Measurements from ENCODE around the gene IL6.
"Not testable (repeated sequence)": the region's sequence is repeated elsewhere in the genome, so short reads cannot be mapped to it uniquely, and the experiment has no call there.

Gene IL6

DNA sequence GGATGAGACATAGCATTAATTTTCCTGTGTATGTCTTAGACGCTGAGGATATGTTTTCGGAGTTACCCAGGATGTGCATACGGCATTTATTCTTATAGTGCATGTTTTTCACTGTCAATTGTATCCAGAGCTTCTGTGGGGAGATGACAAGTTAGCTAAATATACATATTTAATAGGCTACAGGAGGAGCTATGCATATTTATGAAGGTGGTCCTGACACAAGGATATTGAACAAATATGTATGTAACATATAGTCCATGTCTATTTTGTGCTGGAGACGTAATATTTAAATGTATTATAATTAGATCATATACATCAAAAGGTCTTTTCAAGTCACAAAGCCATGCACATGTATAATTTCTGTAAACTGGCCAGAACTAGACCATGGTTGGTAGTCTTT lies 16.0 kb downstream of the IL6 start:
- DNase-seq (ENCODE audit: low spot score in 2 of 2), result no peak
- no peak for ATAC-seq (replicated peaks; ENCODE audit: extremely low read depth, poor library complexity, severe bottlenecking)
- Mint-ChIP-seq H3K27me3 (peaks cover 24% of the 10 kb centered on the region), H3K36me3 (ENCODE audit: insufficient read depth) (peaks cover 1% of the 10 kb centered on the region), H3K9me3 (no peaks in the 10 kb centered on the region), H3K27ac (ENCODE audit: low read depth) (no peak overlapping the region), H3K4me1 (no peaks in the 10 kb centered on the region), H3K4me3 (no peak overlapping the region)

DNA sequence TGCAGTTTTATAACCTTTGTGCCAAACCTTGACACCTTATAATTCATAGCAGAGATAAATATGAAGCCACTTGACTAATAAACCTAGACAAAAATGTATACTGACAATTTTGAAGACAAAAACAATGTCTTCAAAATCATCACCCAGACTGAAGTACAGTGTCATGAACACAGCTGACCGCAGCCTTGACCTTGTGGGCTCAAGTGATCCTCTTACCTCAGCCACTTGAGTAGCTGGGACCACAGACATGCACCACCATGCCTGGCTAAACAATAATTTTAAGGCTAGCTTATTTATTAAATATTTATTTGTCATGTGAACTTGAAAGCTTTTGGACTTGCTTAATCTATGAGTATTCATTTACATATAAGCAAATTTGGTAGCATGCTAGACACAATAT lies 24.3 kb downstream of the IL6 start:
- Mint-ChIP-seq H3K9me3 (no peaks in the 10 kb centered on the region), H3K36me3 (ENCODE audit: insufficient read depth) (no peaks in the 10 kb centered on the region), H3K4me3 (no peak overlapping the region), H3K27ac (ENCODE audit: low read depth) (no peak overlapping the region), H3K27me3 (peaks cover 32% of the 10 kb centered on the region), H3K4me1 (no peaks in the 10 kb centered on the region)
- no peak for DNase-seq (ENCODE audit: low spot score in 2 of 2)
- ATAC-seq (replicated peaks; ENCODE audit: extremely low read depth, poor library complexity, severe bottlenecking), result no peak

DNA sequence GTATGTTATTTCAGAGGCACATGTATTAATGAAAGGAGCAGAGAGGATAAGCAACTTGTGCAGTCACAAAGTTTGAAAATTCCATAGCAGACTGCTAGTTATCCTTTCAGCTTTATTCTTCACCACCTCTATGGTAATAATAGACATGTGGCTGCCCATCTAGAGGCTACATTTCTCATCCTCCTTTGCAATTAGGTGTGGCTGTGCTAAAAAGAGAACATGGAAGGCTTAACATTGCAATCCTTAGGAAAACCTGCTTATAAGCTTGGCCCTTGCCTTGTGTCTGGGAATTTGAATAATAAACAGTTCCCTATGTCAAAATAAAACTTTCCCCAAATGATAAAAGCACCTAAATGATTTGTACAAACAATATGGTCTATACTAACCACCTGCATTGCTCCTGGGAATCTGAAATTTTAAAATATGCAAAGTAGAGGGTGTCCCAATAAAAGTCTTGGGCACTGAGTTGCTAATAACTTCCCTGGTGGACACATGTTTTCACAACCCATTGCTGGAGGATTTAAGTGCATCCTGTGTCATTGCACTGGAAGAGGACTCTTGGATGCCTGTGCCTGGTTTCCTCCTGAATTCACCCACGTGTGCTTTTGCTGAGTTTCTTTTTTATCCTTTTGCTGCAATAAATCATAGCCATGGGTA lies 30.5 kb downstream of the IL6 start:
- Mint-ChIP-seq H3K27me3 (peaks cover 64% of the 10 kb centered on the region), H3K4me3 (no peak overlapping the region), H3K4me1 (no peaks in the 10 kb centered on the region), H3K9me3 (no peaks in the 10 kb centered on the region), H3K27ac (ENCODE audit: low read depth) (no peak overlapping the region), H3K36me3 (ENCODE audit: insufficient read depth) (no peaks in the 10 kb centered on the region)
- ATAC-seq (replicated peaks; ENCODE audit: extremely low read depth, poor library complexity, severe bottlenecking) (no peak), DNase-seq (ENCODE audit: low spot score in 2 of 2) (no peak)

DNA sequence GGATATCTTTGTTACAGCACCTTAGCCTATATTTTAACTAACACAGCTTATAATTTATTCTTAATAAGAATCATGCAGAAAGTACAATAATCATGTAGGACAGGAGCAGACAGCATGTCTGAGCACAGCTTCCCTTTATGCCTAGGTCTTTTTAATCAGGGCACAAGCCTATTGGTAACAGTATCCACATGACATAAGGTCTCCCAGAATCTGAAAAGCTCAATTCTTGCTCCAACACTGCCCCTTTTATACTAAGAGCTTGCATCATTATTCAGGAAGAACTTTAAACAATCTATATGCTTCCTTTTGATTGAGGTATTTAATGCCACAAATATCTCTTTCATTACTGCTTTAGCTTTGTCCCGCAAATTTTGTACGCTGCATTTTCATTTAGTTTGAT lies 31.6 kb downstream of the IL6 start:
- Mint-ChIP-seq H3K36me3 (ENCODE audit: insufficient read depth) (no peaks in the 10 kb centered on the region), H3K9me3 (no peaks in the 10 kb centered on the region), H3K27ac (ENCODE audit: low read depth) (no peak overlapping the region), H3K4me3 (no peak overlapping the region), H3K27me3 (peaks cover 59% of the 10 kb centered on the region), H3K4me1 (no peaks in the 10 kb centered on the region)
- ATAC-seq (replicated peaks; ENCODE audit: extremely low read depth, poor library complexity, severe bottlenecking) (no peak), DNase-seq (ENCODE audit: low spot score in 2 of 2) (no peak)

DNA sequence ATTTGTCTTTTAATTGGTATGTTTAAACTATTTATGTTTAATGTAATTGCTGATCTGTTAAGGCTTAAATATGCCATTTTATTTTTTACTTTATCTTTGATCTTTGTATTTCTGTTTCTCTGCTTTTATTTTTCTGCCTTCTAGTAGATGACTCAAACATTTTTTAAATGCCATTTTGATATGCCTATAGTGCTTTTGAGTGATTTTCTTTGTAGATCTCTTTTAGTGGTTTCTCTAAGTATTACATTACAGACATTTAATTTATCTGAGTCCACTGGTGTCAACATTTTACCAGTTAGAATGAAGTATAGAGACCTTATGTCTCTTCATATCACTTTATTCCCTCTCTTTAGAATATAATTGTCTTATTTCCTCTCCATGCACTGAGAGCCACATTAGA lies 32.7 kb downstream of the IL6 start:
- no peak for ATAC-seq (replicated peaks; ENCODE audit: extremely low read depth, poor library complexity, severe bottlenecking)
- H3K9me3 Mint-ChIP-seq, result no peaks in the 10 kb centered on the region

DNA sequence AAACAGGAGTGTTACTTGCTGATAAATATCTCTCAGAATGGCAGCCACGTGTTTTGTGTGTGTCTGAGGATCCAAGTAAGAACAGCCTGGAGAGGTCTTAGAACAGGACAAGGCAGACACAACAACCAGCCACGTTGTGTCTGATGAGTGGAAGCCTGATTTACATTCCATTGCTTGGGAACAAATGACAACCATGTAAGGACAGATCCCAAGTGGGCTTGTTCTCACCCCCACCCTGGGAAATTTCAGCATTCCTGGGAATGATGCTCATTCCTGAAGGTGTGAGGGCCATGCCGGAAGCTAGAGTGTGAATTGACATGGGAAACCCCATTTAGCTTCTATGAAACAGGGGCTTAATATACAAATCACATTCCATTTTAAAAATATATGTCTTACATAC lies 35.9 kb downstream of the IL6 start:
- H3K9me3 Mint-ChIP-seq, result no peaks in the 10 kb centered on the region
- no peak for ATAC-seq (replicated peaks; ENCODE audit: extremely low read depth, poor library complexity, severe bottlenecking)
- H3K4me1 Mint-ChIP-seq, result no peaks in the 10 kb centered on the region
- H3K36me3 Mint-ChIP-seq (ENCODE audit: insufficient read depth), result no peaks in the 10 kb centered on the region
- no peak overlapping the region for H3K27ac Mint-ChIP-seq (ENCODE audit: low read depth)
- no peak for DNase-seq (ENCODE audit: low spot score in 2 of 2)
- no peak overlapping the region for H3K4me3 Mint-ChIP-seq
- H3K27me3 Mint-ChIP-seq, result peaks cover 56% of the 10 kb centered on the region

More for the DNA sequence above, 32.7 kb downstream of the IL6 start:
- Mint-ChIP-seq H3K4me3 (no peak overlapping the region), H3K36me3 (ENCODE audit: insufficient read depth) (no peaks in the 10 kb centered on the region), H3K4me1 (no peaks in the 10 kb centered on the region), H3K27me3 (peaks cover 59% of the 10 kb centered on the region), H3K27ac (ENCODE audit: low read depth) (no peak overlapping the region)
- no peak for DNase-seq (ENCODE audit: low spot score in 2 of 2)

DNA sequence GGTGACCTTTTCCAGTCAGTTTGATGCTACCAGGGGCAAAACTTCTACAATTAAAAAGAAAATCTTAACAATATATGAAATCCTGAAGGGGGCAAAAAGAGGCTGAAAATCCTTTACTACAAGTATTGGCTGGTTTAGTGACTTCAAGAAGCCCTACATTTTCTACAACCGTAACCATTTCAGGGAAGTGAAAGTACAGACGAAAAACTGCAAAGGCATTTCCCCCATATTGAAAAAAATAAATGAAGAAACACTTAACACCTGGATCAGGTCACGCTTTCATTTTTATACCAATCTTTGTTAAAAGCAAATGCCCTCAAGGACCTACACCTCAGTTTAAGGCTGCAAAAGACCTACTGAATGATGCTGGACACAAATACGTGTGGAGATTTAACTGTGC lies 38.6 kb downstream of the IL6 start:
- Mint-ChIP-seq H3K27me3 (peaks cover 56% of the 10 kb centered on the region), H3K4me3 (no peak overlapping the region), H3K9me3 (no peaks in the 10 kb centered on the region), H3K27ac (ENCODE audit: low read depth) (no peak overlapping the region), H3K4me1 (no peaks in the 10 kb centered on the region), H3K36me3 (ENCODE audit: insufficient read depth) (no peaks in the 10 kb centered on the region)
- ATAC-seq (replicated peaks; ENCODE audit: extremely low read depth, poor library complexity, severe bottlenecking), result no peak
- DNase-seq (ENCODE audit: low spot score in 2 of 2), result no peak

DNA sequence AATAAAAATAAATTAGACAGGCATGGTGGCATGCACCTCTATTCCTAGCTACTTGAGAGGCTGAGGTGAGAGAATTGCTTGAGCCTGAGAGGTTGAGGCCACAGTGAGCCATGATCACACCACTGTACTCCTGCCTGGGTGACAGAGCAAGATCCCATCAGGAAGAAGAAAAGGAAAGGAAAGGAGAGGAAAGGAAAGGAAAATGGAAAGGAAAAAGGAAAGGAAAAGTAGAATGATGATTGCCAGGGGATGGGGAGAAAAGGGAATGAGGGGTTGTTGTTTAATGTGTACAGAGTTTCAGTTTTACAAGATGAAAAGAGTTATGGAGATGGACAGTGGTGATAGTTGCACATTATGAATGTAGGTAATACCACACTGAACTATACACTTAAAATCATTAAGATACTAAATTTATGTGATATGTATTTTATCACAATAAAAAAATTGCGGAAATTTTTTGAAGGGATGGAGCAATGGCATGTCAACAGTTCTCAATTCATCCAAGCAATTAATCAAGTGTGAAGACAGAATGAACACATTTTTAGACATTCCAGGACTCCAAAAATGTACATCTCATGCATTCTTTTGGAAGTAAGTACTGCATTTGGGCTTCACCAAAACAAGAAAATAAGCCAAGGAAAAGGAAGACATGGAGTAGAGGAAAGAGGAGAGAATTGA lies 44.3 kb downstream of the IL6 start:
- Mint-ChIP-seq H3K27me3 (peaks cover 51% of the 10 kb centered on the region), H3K9me3 (no peaks in the 10 kb centered on the region), H3K4me3 (no peak overlapping the region), H3K36me3 (ENCODE audit: insufficient read depth) (no peaks in the 10 kb centered on the region), H3K27ac (ENCODE audit: low read depth) (no peak overlapping the region), H3K4me1 (no peaks in the 10 kb centered on the region)
- ATAC-seq (replicated peaks; ENCODE audit: extremely low read depth, poor library complexity, severe bottlenecking) (no peak), DNase-seq (ENCODE audit: low spot score in 2 of 2) (no peak)

DNA sequence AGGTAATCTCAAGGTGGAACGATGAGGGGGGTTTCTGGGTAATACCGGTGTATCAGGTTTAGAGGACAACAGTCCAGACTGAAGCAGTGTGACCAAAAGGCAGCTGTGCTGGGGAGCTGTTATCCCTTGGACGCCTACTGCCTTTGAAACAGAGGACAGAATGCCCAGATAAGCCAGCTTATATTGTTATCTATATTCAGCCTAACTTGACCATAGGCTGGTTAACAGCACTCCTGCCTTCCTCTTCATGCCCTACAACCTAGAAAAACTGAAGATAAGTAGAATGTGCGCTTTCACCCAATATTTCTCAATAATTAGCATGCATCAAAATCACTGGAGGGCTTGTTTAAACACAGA lies 44.9 kb downstream of the IL6 start:
- Mint-ChIP-seq H3K4me1 (no peaks in the 10 kb centered on the region), H3K27ac (ENCODE audit: low read depth) (no peak overlapping the region), H3K36me3 (ENCODE audit: insufficient read depth) (no peaks in the 10 kb centered on the region), H3K4me3 (no peak overlapping the region), H3K9me3 (no peaks in the 10 kb centered on the region), H3K27me3 (peaks cover 46% of the 10 kb centered on the region)
- ATAC-seq (replicated peaks; ENCODE audit: extremely low read depth, poor library complexity, severe bottlenecking), result no peak
- DNase-seq (ENCODE audit: low spot score in 2 of 2), result no peak

DNA sequence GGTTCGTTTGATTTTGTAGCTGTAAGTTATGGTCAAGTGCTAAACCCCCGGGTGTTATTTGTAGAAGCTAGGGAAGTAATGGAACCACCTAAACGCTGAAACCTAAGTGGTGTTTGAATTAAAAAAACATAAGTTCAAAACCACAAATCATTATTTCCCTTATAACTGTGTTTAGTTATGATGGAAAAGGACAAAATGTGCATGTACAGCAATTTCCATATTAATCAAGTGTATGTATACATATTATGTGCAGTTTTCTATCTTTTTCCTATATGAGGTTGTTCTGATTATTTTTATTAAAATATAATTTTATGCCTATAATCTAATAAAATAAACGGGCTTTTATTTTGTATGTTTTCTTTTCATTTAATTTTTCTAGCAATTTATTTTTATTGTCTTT lies 45.9 kb downstream of the IL6 start:
- Mint-ChIP-seq H3K4me1 (no peaks in the 10 kb centered on the region), H3K4me3 (no peak overlapping the region), H3K9me3 (no peaks in the 10 kb centered on the region), H3K27ac (ENCODE audit: low read depth) (no peak overlapping the region), H3K27me3 (peaks cover 35% of the 10 kb centered on the region), H3K36me3 (ENCODE audit: insufficient read depth) (no peaks in the 10 kb centered on the region)
- DNase-seq (ENCODE audit: low spot score in 2 of 2), result no peak
- no peak for ATAC-seq (replicated peaks; ENCODE audit: extremely low read depth, poor library complexity, severe bottlenecking)

DNA sequence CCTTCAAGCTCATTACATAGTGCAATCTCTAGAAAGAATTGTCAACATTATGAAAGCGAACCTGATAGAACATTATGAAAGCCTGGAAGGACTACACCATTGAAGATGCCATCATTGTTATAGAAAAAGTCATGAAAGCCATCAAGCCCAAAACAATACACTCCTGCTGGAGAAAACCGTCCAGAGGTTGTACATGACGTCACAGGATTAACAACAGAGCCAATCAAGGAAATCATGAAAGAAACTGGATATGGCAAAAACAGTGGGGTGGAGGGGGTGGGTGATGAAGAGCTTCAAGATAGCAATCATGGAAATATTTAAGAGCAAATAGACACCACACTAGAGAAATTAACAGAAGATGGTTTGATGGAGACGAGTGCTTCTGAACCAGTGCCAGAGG lies 50.0 kb downstream of the IL6 start:
- H3K27me3 Mint-ChIP-seq, result peaks cover 6% of the 10 kb centered on the region
- H3K36me3 Mint-ChIP-seq (ENCODE audit: insufficient read depth), result no peaks in the 10 kb centered on the region
- no peak for ATAC-seq (replicated peaks; ENCODE audit: extremely low read depth, poor library complexity, severe bottlenecking)
- no peak overlapping the region for H3K27ac Mint-ChIP-seq (ENCODE audit: low read depth)
- H3K4me3 Mint-ChIP-seq, result no peak overlapping the region
- no peaks in the 10 kb centered on the region for H3K9me3 Mint-ChIP-seq
- DNase-seq (ENCODE audit: low spot score in 2 of 2), result no peak
- H3K4me1 Mint-ChIP-seq, result no peaks in the 10 kb centered on the region

DNA sequence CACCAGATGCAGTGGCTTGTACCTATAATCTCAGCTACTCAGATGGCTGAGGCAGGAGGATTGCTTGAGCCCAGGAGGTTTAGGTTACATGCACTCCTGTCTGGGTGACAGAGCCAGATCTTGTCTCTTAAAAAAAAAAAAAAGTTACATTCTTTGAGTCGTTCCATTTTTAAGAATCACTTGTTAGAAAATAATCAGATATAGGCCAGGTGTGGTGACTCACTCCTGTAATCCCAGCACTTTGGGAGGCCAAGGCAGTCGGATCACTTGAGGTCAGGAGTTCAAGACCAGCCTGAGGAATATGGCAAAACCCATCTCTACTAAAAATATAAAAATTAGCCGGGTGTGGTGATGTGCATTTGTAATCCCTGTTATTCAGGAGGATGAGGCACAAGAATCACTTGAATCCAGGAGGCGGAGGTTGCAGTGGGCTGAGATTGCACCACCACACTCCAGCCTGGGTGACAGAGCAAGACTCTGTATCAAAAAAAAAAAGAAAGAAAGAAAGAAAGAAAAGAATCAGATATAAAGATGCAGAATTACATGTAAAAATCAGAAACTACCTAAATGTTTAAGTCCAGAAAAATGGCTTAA lies 52.8 kb downstream of the IL6 start:
- H3K36me3 Mint-ChIP-seq (ENCODE audit: insufficient read depth); ATAC-seq (replicated peaks; ENCODE audit: extremely low read depth, poor library complexity, severe bottlenecking); H3K9me3 Mint-ChIP-seq; H3K4me3 Mint-ChIP-seq; H3K4me1 Mint-ChIP-seq; H3K27ac Mint-ChIP-seq (ENCODE audit: low read depth); DNase-seq (ENCODE audit: low spot score in 2 of 2): not testable (repeated sequence)
- peaks cover 13% of the 10 kb centered on the region for H3K27me3 Mint-ChIP-seq

DNA sequence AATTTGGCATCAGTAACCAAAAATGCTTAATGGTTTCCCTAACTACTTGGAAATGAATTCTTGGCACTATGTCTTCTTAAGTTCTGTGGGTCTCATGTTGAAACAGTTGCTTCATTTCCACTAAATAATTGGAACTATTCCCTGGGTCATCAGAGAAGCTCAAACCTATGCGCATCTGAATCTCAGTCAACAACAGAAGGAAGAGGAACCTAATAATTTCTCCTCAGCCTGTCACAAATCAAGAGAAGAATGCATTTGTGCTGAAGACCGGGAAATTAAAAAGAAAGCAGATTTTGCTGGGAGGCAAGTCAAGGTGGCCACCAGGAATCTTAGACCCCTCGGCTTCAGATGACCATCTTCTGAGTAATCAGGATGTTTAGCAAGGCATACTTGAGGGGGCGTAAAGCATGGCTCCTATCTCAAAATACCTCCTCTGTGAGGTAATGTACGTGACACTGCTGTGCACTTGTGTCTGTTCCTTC lies 54.3 kb downstream of the IL6 start:
- no peak overlapping the region for H3K27ac Mint-ChIP-seq (ENCODE audit: low read depth)
- no peaks in the 10 kb centered on the region for H3K36me3 Mint-ChIP-seq (ENCODE audit: insufficient read depth)
- H3K9me3 Mint-ChIP-seq, result no peaks in the 10 kb centered on the region
- H3K4me1 Mint-ChIP-seq, result no peaks in the 10 kb centered on the region
- H3K27me3 Mint-ChIP-seq, result peaks cover 13% of the 10 kb centered on the region
- DNase-seq (ENCODE audit: low spot score in 2 of 2), result no peak
- no peak overlapping the region for H3K4me3 Mint-ChIP-seq
- no peak for ATAC-seq (replicated peaks; ENCODE audit: extremely low read depth, poor library complexity, severe bottlenecking)
